Measurements from ENCODE around the gene HCFC1R1.
A peak's percentile ranks its signal among the peaks of the same experiment; 100 is the strongest.
"Not testable (repeated sequence)": the region's sequence is repeated elsewhere in the genome, so short reads cannot be mapped to it uniquely, and the experiment has no call there.

HCFC1R1 gene

DNA sequence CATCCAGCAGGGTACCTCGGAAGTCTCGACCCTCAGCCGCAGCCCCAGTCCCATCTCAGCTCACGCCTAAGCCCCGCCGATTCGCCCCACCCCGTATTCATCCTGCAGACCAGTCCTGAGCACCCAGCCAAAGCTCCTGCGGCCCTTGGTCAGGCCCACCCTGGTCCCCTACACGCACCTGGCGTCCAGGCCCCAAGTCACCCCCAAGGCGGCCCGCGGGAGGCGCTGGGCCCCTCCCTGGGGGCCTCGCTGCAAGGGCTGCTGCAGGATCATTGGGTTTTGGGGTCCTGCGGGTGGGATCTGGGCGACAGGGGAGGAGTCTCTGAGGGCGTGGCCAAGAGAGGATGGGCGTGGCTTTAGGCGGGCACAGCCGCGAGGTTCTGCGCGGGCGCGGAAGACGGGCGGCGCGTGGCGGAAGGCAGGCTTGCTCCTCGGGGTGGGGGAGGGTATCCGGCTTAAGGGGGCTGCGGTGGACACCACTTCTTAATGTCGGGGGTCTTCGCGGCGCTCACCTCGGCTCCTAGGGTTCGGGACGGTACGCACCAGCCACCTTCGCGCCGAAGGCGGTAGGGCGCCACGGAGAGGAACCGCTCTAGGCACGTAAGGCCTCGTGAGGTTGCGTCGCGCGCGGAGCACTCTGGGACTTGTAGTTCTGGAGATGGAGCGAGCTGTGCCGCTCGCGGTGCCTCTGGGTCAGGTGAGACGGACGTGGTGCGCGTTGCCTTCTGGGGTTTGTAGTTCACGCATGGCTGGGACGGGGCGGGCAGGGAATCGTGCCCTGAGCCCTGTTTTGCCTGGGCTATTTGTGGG is at the start of gene HCFC1R1, which contains the start of gene THOC6:
TSS of gene HCFC1R1 (minus strand) at position 274 of the 810 bp plus-strand sequence. CDS start at position 273, 1 bp downstream.
TSS of gene THOC6 (plus strand) at position 367 of the 810 bp plus-strand sequence. CDS start at position 659, 292 bp downstream.
- H3K27ac ChIP-seq: peak within 1 kb of the TSS; percentile 96
- peak; percentile 97 for DNase-seq
- H3K4me3 ChIP-seq (ENCODE audit: low read depth, low read length): peak within 1 kb of the TSS; percentile 69
- TF ChIP-seq, protein P1, sequence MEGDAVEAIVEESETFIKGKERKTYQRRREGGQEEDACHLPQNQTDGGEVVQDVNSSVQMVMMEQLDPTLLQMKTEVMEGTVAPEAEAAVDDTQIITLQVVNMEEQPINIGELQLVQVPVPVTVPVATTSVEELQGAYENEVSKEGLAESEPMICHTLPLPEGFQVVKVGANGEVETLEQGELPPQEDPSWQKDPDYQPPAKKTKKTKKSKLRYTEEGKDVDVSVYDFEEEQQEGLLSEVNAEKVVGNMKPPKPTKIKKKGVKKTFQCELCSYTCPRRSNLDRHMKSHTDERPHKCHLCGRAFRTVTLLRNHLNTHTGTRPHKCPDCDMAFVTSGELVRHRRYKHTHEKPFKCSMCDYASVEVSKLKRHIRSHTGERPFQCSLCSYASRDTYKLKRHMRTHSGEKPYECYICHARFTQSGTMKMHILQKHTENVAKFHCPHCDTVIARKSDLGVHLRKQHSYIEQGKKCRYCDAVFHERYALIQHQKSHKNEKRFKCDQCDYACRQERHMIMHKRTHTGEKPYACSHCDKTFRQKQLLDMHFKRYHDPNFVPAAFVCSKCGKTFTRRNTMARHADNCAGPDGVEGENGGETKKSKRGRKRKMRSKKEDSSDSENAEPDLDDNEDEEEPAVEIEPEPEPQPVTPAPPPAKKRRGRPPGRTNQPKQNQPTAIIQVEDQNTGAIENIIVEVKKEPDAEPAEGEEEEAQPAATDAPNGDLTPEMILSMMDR (IDR thresholded peaks at IDR 0.05; ENCODE audit: low read depth, low read length): no peak
- peaks cover 1% of the 10 kb centered on the region for H3K9me3 ChIP-seq (ENCODE audit: severe bottlenecking)
- H3K27me3 ChIP-seq (ENCODE audit: insufficient read depth, low read depth, severe bottlenecking): peaks cover 3% of the 10 kb centered on the region
- peaks cover 37% of the 10 kb centered on the region for H3K36me3 ChIP-seq

GRCh38 chr16:3073448-3073847 is 49.7 kb upstream of the HCFC1R1 start:
- DNase-seq: no peak
- H3K27ac ChIP-seq: no peak overlapping the region
- no peaks in the 10 kb centered on the region for H3K27me3 ChIP-seq (ENCODE audit: insufficient read depth, low read depth, severe bottlenecking)
- no peak overlapping the region for H3K4me3 ChIP-seq (ENCODE audit: low read depth, low read length)
- no peaks in the 10 kb centered on the region for H3K36me3 ChIP-seq
- no peaks in the 10 kb centered on the region for H3K9me3 ChIP-seq (ENCODE audit: severe bottlenecking)
- TF ChIP-seq, protein P1 (IDR thresholded peaks at IDR 0.05; ENCODE audit: low read depth, low read length): no peak

GRCh38 chr16:3072576-3073263 is 49.0 kb upstream of the HCFC1R1 start:
- not testable (repeated sequence) for H3K9me3 ChIP-seq (ENCODE audit: severe bottlenecking); H3K27me3 ChIP-seq (ENCODE audit: insufficient read depth, low read depth, severe bottlenecking); H3K36me3 ChIP-seq; H3K4me3 ChIP-seq (ENCODE audit: low read depth, low read length); DNase-seq; H3K27ac ChIP-seq
- TF ChIP-seq, protein P1 (IDR thresholded peaks at IDR 0.05; ENCODE audit: low read depth, low read length): peak; percentile 24; the same call in 1 of the 2 replicates

DNA sequence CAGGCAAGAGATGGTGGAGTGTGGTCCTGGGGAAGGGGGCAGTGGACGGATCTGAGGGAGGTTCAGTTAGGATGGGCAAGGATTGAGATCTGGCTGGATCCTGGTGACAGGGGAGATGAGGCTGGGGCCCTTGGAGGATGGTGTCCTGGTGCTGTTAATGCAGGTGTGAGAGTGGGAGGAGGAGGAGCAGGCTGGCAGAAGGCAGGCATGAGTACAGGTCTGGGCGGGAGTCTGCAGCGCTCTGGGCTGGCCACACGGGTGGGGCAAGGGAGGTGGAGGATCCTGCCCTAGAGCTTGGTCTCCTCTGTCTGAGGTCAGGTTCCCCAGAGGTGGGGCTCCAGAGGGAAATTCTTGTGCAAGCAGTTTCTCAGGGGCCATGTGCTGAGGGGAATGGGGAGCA is 48.4 kb upstream of the HCFC1R1 start:
- not testable (repeated sequence) for H3K27me3 ChIP-seq (ENCODE audit: insufficient read depth, low read depth, severe bottlenecking); H3K27ac ChIP-seq; H3K9me3 ChIP-seq (ENCODE audit: severe bottlenecking); H3K4me3 ChIP-seq (ENCODE audit: low read depth, low read length); H3K36me3 ChIP-seq; DNase-seq

DNA sequence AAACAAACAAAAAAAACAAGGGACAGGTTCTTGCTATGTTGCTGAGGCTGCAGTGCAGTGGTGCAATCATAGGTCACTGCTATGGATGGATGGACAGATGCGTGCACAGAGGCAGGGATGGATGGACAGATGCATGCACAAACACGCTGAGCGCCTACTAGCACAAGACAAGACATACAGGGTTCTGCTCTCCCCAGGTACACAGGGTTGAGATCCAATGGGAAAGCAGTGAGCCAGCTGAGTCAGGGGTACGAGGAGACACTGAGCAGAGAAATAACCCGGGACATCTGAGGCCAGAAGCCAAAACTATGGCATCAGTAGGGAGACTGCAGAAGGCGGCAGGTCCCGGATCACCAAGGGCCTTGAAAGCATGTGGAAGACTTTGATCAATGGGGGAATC is 47.9 kb upstream of the HCFC1R1 start:
- TF ChIP-seq, protein P1 (IDR thresholded peaks at IDR 0.05; ENCODE audit: low read depth, low read length): no peak
- Histone ChIP-seq H3K27ac (no peak overlapping the region), H3K9me3 (ENCODE audit: severe bottlenecking) (no peaks in the 10 kb centered on the region), H3K27me3 (ENCODE audit: insufficient read depth, low read depth, severe bottlenecking) (no peaks in the 10 kb centered on the region), H3K4me3 (ENCODE audit: low read depth, low read length) (no peak overlapping the region), H3K36me3 (no peaks in the 10 kb centered on the region)
- DNase-seq: no peak

DNA sequence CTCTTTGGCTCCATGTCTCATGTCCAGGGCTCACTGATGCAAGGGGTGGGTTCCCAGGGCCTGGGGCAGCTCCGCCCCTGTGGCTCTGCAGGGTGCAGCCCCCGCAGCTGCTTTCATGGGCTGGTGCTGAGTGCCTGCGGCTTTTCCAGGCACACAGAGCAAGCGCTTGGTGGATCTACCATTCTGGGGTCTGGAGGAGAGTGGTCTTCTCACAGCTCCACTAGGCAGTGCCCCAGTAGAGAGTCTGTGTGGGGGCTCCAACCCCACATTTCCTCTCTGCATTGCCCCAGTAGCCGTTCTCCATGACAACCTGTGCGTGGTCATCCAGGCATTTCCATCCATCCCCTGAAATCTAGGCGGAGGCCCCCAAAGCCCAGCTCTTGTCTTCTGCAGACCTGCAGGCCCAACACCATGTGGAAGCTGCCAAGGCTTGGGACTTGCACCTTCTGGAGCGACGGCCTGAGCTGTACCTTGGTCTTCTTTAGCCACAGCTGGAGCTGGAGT is 46.9 kb upstream of the HCFC1R1 start:
- Histone ChIP-seq H3K36me3 (no peaks in the 10 kb centered on the region), H3K9me3 (ENCODE audit: severe bottlenecking) (no peaks in the 10 kb centered on the region), H3K27me3 (ENCODE audit: insufficient read depth, low read depth, severe bottlenecking) (no peaks in the 10 kb centered on the region), H3K4me3 (ENCODE audit: low read depth, low read length) (no peak overlapping the region), H3K27ac (no peak overlapping the region)
- TF ChIP-seq, protein P1 (IDR thresholded peaks at IDR 0.05; ENCODE audit: low read depth, low read length): no peak
- DNase-seq: no peak

DNA sequence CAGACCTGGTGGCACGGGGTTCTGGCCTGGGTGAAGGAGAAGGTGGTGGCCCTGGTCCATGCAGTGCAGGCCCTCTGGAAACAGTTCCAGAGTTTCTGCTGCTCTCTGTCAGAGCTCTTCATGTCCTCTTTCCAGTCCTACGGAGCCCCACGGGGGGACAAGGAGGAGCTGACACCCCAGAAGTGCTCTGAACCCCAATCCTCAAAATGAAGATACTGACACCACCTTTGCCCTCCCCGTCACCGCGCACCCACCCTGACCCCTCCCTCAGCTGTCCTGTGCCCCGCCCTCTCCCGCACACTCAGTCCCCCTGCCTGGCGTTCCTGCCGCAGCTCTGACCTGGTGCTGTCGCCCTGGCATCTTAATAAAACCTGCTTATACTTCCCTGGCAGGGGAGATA is 45.4 kb upstream of the HCFC1R1 start:
- H3K36me3 ChIP-seq; H3K27me3 ChIP-seq (ENCODE audit: insufficient read depth, low read depth, severe bottlenecking); H3K4me3 ChIP-seq (ENCODE audit: low read depth, low read length); H3K27ac ChIP-seq; H3K9me3 ChIP-seq (ENCODE audit: severe bottlenecking); DNase-seq: not testable (repeated sequence)
